GM19438 (cell line): ENCODE measurements around the gene USF2.
"Not testable (repeated sequence)": the region's sequence is repeated elsewhere in the genome, so short reads cannot be mapped to it uniquely, and the experiment has no call there.

ENCODE experiments used
- ATAC-seq: cut with Tn5 transposase; IDR thresholded peaks from one replicate; pipeline ENCODE4 v1.9.1; 2021; ENCODE audit warnings: low read depth; ENCODE audit not compliant: unreplicated experiment

The USF2 gene

DNA sequence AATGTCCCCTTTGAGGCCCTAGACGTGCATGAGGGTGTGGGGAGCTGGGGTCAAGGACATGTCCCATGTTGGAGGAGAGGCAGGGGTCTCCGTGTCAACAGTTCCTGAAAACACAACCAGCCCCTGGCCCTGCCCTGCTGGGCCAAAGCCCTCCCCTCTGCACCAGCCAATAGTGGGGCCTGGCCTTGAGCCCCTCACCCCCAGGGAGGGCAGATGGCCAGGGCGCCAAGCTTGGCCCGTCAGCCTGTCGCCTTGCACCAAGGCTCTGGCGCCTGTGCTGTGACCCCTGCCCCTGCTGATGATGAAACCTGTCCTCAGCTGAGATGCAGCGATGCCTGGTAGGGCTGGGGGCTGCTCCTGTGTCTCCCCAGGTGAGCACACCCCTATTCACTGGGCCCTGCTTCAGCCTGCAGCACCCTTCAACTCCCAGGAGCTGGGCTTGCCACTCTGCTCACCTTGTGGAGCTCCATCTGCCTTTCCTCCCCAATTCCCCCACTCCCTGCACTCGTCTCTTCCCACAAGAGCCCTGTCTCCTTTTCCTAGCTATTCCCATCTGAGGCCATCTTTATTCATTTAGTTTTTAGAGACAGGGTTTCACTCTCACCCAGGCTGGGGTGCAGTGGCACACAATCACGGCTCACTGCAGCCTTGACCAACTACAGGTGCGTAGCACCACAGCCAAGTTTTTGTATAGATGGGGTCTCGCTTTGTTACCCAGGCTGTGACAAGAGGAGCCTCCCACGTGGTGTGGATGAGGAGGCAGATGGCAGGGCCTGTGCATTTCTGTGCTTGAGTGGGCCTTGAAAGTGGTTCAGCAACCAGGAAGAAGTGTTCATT is 11.4 kb downstream of the USF2 start:
- ATAC-seq = no peak

- no peak for ATAC-seq
These were observed 12.5 kb downstream of the USF2 start for GRCh38 chr19:35281303-35281702.

DNA sequence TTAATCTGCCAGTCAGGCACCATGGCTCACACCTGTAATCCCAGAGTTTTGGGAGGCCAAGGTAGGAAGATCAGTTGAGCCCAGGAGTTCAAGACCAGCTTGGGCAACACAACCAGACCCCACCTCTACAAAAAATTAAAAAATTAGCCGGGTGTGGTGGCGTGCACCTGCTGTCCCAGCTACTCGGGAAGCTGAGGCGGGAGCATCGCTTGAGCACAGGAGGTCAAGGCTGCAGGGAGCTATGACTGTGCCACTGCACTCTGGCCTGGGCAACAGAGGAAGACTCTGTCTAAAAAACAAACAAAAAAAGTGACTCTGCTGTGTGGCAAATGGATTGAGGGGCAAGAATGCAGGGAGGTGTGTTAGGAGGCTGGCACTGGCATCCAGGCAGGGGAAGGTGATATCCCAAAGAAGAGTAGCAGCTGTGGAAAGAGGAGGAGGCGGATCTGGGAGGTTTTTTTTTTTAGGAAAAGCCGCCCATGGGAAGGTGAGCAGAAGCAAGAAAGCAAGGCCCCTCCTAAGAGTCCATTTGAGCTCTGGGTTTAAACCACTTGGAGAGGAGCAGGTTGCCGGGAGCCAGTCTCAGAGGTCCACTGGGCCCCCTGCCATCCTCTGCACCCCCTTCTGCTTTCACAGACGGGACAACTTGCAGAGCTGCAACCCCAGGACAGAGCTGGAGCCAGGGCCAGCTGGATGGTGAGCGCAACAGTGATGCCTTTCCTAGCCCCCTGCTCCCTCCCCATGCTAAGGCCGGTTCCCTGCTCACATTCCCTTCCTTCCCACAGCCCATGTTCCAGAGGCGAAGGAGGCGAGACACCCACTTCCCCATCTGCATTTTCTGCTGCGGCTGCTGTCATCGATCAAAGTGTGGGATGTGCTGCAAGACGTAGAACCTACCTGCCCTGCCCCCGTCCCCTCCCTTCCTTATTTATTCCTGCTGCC is 15.7 kb downstream of the USF2 start:
- ATAC-seq = no peak

DNA sequence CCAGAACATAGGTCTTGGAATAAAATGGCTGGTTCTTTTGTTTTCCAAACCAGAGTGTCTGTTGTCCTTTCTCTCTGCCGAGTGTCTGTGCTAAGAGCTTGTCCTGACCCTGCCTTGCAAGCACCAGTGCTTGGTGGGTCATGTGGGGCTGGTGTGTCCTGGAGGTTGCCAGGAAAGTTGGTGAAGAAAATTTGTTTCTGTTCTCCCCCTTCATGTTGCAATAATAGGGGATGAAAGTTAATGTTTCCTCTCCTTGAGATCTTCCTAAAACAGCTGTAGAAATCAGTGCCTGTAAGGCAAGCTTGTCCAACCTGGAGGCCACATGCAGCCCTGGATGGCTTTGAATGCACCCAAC is 16.3 kb downstream of the USF2 start:
- ATAC-seq = no peak

DNA sequence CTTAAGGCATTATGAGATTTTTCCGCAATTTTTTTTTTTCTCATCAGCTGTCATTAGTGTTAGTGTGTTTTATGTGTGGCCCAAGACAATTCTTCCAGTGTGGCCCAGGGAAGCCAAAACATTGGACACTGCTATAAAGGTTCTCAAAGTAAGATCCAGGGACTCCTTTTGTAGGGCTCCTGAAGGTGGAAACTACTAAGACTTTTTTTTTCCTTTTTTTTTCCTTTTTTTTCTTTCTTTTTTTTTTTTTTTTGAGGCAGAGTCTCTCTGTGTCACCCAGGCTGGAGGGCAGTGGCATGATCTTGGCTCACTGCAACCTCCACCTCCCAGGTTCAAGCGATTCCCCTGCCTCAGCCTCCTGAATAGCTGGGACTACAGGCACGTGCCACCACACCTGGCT is 16.7 kb downstream of the USF2 start:
- ATAC-seq = not testable (repeated sequence)

- not testable (repeated sequence) for ATAC-seq
These were observed 17.3 kb downstream of the USF2 start for GRCh38 chr19:35286101-35286500.

DNA sequence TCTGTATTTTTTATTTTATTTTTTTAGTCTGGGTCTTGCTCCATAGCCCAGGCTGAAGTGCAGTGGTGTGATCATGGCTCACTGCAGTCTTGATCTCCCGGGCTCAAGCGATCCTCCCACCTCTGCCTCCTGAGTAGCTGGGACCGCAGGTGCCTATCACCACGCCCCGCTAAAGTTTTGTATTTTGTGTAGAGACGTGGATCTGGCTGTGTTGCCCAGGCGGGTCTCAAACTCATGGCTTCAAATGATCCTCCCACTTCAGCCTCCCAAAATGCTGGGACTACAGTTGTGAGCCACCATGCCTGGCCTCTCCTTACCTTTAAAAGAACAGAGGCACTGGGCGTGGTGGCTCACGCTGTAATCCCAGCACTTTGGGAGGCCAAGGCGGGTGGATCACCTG is 19.0 kb downstream of the USF2 start:
- ATAC-seq = no peak

GRCh38 chr19:35288331-35288730 is 19.6 kb downstream of the USF2 start:
- no peak for ATAC-seq

DNA sequence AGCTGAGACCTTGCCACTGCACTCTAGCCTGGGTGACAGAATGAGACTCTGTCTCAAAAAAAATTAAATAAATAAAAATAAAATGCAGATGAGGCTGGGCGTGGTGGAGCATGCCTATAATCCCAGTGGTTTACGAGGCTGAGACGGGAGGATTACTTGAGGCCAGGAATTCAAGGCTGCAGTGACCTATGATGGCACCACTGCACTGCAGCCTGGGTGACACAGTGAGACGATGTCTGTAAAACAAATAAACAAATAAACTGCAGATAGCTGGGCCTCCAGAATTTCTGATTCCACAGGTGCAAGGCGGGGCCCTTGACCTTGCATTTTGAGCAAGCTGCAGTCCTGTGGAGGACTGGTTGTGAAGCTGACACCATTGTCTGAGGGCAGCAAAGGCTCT is 20.1 kb downstream of the USF2 start:
- no peak for ATAC-seq

DNA sequence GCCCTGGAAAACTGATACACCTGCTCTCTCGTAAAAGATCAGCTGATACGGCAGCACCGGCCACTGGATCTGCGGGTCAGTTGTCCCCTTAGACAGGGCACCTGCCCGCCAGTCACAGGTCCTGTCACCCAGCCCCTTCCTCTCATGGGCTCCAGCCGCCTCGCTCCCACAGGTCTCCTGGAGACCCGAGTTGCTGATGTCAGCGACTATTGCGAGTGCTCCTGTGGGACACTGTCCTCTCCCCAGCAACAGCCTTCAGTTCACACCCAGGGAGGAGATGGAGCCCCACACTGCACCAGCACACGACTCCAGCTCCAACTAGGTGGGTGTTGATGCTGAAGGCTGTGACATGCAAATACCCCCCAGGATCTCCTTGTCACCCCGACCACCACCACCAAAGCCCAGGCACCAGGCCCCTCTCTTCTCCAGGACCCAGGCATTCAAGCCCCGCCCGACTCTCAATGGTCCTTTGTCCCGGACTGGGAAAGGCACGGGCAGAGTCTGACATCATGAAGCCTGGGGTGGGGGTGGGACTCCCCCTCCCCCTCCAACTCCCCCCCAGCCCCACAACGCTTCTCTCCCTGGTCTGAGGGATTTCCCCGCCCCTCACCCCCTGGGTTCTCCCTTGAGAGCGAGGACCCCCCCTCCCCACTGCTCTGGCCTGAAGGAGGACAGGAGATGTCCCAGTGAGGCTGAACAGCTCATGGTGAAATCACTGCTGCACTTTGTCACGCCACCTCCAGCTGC is 21.8 kb downstream of the USF2 start:
- no peak for ATAC-seq

- ATAC-seq = no peak
These were observed 22.5 kb downstream of the USF2 start for GRCh38 chr19:35291259-35291658.

DNA sequence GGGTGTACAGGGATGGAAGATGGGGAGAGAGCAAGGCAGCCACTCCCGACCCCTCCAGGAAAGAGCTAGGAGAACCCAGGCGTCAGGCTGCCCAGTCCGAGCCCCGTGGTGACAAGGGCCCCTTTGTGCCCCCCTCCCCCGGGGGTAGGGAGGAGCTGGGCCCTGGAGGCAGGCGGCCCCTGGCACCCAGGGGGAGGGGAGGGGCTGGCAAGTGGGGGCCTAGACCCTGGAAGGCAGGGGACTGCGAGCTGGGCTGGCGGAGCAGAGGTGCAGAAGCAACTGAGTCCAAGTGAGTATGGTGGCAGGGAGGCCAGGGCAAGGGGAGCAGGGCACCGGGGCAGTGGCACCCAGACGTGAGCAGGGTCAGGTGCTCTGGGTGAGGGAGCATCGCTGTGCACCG is 23.2 kb downstream of the USF2 start, which contains the start of gene MAG:
TSS of gene MAG (plus strand) at position 246 of the 400 bp plus-strand sequence. CDS start 3,248 bp downstream, outside the sequence.
- ATAC-seq = no peak

GRCh38 chr19:35292421-35293362 is 23.9 kb downstream of the USF2 start:
- no peak for ATAC-seq

DNA sequence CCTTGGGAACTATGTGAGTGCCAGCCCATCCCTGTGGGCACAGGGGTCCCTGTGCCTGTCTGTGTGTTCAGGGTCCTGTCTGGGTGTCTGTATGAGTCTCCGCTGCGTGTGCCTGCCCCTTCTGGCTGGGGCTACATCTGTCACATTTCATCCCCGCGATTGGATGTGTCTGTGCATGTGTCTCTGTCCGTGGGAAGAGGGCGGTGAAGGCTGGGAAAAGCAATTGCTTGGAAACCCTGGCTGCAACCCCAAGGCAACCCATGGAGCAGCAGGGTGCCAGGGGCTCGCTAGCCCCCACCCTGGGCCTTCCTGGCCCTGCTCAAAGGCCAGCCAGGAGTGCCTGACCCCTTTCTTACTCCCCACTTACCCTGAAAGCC is 24.6 kb downstream of the USF2 start:
- ATAC-seq = no peak

DNA sequence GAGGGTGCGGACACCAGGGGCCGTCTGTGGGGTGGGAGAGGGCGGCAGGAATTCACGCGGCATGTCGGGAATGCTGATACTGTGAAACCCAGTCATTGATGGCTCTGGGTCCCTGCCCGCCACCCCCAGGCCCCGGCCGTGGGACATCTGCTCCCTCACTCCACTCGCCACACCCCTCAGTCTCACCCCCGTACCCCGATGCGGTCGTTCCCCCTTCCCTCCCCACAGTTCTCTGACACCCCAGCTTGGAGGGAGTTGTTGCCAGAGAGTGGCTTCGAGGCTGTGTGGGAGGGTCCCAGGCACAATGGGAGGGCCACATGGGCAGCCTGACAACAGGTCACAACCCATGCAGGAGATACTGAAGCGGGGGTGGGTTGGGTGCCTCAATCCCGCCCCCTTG is 25.0 kb downstream of the USF2 start:
- ATAC-seq = no peak

- no peak for ATAC-seq
These were observed 25.6 kb downstream of the USF2 start for GRCh38 chr19:35294328-35294727.

DNA sequence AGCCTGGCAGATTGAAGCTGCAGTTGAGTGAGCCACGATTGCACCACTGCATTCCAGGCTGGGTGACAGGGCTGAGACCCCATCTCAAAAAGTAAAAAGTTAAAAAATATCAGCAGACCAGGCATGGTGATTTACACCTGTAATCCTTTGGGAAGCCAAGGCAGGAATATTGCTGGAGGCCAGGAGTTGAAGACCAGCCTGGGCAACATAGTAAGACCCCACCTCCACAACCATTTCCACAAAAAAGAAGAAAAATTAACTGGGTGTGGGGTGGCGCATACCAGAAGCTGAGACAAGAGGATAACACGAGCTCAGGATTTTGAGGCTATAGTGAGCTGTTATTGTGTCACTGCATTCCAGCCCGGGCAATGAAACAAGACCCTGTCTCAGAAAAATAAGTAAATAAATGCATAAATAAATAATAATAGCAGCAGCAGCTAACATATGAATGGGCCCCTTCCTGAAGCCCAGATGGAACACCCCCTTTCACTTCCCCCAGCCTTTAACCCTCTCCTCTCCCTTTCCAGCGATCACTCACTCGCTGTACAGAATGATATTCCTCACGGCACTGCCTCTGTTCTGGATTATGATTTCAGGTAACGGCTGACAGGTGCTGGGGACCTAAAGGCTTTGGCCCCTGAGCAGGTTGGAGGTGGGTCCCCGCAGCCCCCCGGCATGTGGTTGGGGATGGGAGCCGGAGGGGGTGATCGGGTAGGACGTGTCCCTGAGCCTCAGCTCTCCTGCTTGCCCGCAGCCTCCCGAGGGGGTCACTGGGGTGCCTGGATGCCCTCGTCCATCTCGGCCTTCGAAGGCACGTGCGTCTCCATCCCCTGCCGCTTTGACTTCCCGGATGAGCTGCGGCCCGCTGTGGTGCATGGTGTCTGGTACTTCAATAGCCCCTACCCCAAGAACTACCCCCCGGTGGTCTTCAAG is 26.4 kb downstream of the USF2 start:
- ATAC-seq = no peak

- no peak for ATAC-seq
These were observed 27.2 kb downstream of the USF2 start for GRCh38 chr19:35295792-35296462.
